ENCODE results near the gene CHST15.

CHST15 gene

GRCh38 chr10:123995461-123996131 is 97.8 kb downstream of the CHST15 start:
- DNase-seq = peak; percentile 70

- peak; percentile 38 for DNase-seq
These were observed 98.3 kb downstream of the CHST15 start for GRCh38 chr10:123995082-123995460.

- DNase-seq = peak; percentile 91
These were observed 98.8 kb downstream of the CHST15 start for GRCh38 chr10:123994417-123995081.

GRCh38 chr10:123993534-123994416 is 99.6 kb downstream of the CHST15 start:
- peak; percentile 30 for DNase-seq

GRCh38 chr10:123991611-123992570 is 101.5 kb downstream of the CHST15 start:
- DNase-seq = no peak

GRCh38 chr10:123990889-123991288 is 102.5 kb downstream of the CHST15 start:
- no peak for DNase-seq

GRCh38 chr10:123988694-123989093 is 104.7 kb downstream of the CHST15 start:
- DNase-seq = no peak

GRCh38 chr10:123986736-123987135 is 106.7 kb downstream of the CHST15 start:
- DNase-seq = no peak

- peak; percentile 27 for DNase-seq
These were observed 119.0 kb downstream of the CHST15 start for GRCh38 chr10:123974406-123974805.

GRCh38 chr10:123972481-123973401 is 120.7 kb downstream of the CHST15 start:
- no peak for DNase-seq

GRCh38 chr10:123970927-123971286 is 122.5 kb downstream of the CHST15 start:
- no peak for DNase-seq

GRCh38 chr10:123970207-123970926 is 123.0 kb downstream of the CHST15 start:
- no peak for DNase-seq

GRCh38 chr10:123967626-123968243 is 125.7 kb downstream of the CHST15 start:
- DNase-seq = peak; percentile 68

- DNase-seq = no peak
These were observed 126.5 kb downstream of the CHST15 start for GRCh38 chr10:123966896-123967231.

GRCh38 chr10:123965973-123966895 is 127.2 kb downstream of the CHST15 start:
- no peak for DNase-seq

GRCh38 chr10:123964953-123965352 is 128.4 kb downstream of the CHST15 start:
- no peak for DNase-seq

- DNase-seq = no peak
These were observed 130.5 kb downstream of the CHST15 start for GRCh38 chr10:123962756-123963530.

GRCh38 chr10:123958241-123958640 is 135.2 kb downstream of the CHST15 start:
- DNase-seq = no peak
